ENCODE data around the gene GRIK4.

The GRIK4 gene

GRCh38 chr11:120554766-120555432 lies 43.4 kb downstream of the GRIK4 start:
- DNase-seq, result no peak

- DNase-seq, result no peak
Measured at GRCh38 chr11:120555433-120555773, 43.9 kb downstream of the GRIK4 start.

GRCh38 chr11:120556797-120557196 lies 45.2 kb downstream of the GRIK4 start:
- DNase-seq, result no peak

GRCh38 chr11:120558744-120559431 lies 47.3 kb downstream of the GRIK4 start:
- no peak for DNase-seq

GRCh38 chr11:120561286-120561685 lies 49.7 kb downstream of the GRIK4 start:
- no peak for DNase-seq

- DNase-seq, result no peak
Measured at GRCh38 chr11:120562806-120563425, 51.4 kb downstream of the GRIK4 start.

- no peak for DNase-seq
Measured at GRCh38 chr11:120563703-120564572, 52.4 kb downstream of the GRIK4 start.

- DNase-seq, result no peak
Measured at GRCh38 chr11:120564573-120565311, 53.2 kb downstream of the GRIK4 start.

- no peak for DNase-seq
Measured at GRCh38 chr11:120565466-120566155, 54.1 kb downstream of the GRIK4 start.

- peak; percentile 82 for DNase-seq
Measured at GRCh38 chr11:120566176-120566575, 54.6 kb downstream of the GRIK4 start.

- DNase-seq, result no peak
Measured at GRCh38 chr11:120568572-120569307, 57.2 kb downstream of the GRIK4 start.

- no peak for DNase-seq
Measured at GRCh38 chr11:120569861-120570260, 58.3 kb downstream of the GRIK4 start.

- no peak for DNase-seq
Measured at GRCh38 chr11:120571476-120571875, 59.9 kb downstream of the GRIK4 start.

GRCh38 chr11:120573756-120574354 lies 62.3 kb downstream of the GRIK4 start:
- DNase-seq, result no peak

- no peak for DNase-seq
Measured at GRCh38 chr11:120574876-120575275, 63.3 kb downstream of the GRIK4 start.

- no peak for DNase-seq
Measured at GRCh38 chr11:120575461-120575860, 63.9 kb downstream of the GRIK4 start.

- DNase-seq, result no peak
Measured at GRCh38 chr11:120576606-120577005, 65.1 kb downstream of the GRIK4 start.

GRCh38 chr11:120577041-120577440 lies 65.5 kb downstream of the GRIK4 start:
- DNase-seq, result no peak

GRCh38 chr11:120577624-120578363 lies 66.2 kb downstream of the GRIK4 start:
- no peak for DNase-seq

GRCh38 chr11:120578596-120579154 lies 67.1 kb downstream of the GRIK4 start:
- DNase-seq, result no peak
